GM21381 (cell line): Measurements from ENCODE around the gene CSTPP1.

Experiments used
- ATAC-seq: cut with Tn5 transposase; IDR thresholded peaks from one replicate; pipeline ENCODE4 v1.9.1; 2021; ENCODE audit warnings: mild to moderate bottlenecking, moderate library complexity; ENCODE audit not compliant: unreplicated experiment

The CSTPP1 gene

GRCh38 chr11:47176328-47177228 is 240.0 kb downstream of the CSTPP1 start, which contains the start of gene ARFGAP2:
Gene ARFGAP2, minus strand, starts transcription at chr11:47176879. Its CDS starts 26 bp downstream, at chr11:47176853.
- ATAC-seq, result peak; percentile 90

GRCh38 chr11:47177229-47177845 is 240.8 kb downstream of the CSTPP1 start:
- ATAC-seq, result peak; percentile 39

GRCh38 chr11:47177846-47178245 is 241.3 kb downstream of the CSTPP1 start:
- ATAC-seq, result no peak

GRCh38 chr11:47178316-47178715 is 241.8 kb downstream of the CSTPP1 start:
- ATAC-seq, result no peak

GRCh38 chr11:47178737-47179654 is 242.4 kb downstream of the CSTPP1 start:
- no peak for ATAC-seq

- no peak for ATAC-seq
These were observed 243.1 kb downstream of the CSTPP1 start for GRCh38 chr11:47179655-47179991.

GRCh38 chr11:47180006-47180787 is 243.6 kb downstream of the CSTPP1 start:
- no peak for ATAC-seq

GRCh38 chr11:47181271-47181670 is 244.7 kb downstream of the CSTPP1 start:
- no peak for ATAC-seq

- no peak for ATAC-seq
These were observed 245.8 kb downstream of the CSTPP1 start for GRCh38 chr11:47182380-47182779.

GRCh38 chr11:47183031-47183856 is 246.7 kb downstream of the CSTPP1 start:
- no peak for ATAC-seq

- ATAC-seq, result no peak
These were observed 247.4 kb downstream of the CSTPP1 start for GRCh38 chr11:47183969-47184368.

- ATAC-seq, result no peak
These were observed 248.2 kb downstream of the CSTPP1 start for GRCh38 chr11:47184711-47185304.

- ATAC-seq, result no peak
These were observed 248.9 kb downstream of the CSTPP1 start for GRCh38 chr11:47185305-47186075.

GRCh38 chr11:47186076-47186699 is 249.6 kb downstream of the CSTPP1 start, which contains the start of gene PACSIN3:
Gene PACSIN3, minus strand, starts transcription at chr11:47186434. Its CDS starts 3,707 bp downstream, at chr11:47182727.
- peak; percentile 60 for ATAC-seq

GRCh38 chr11:47186700-47187695 is 250.4 kb downstream of the CSTPP1 start:
- ATAC-seq, result no peak

GRCh38 chr11:47187723-47188122 is 251.2 kb downstream of the CSTPP1 start:
- no peak for ATAC-seq

GRCh38 chr11:47188259-47188658 is 251.7 kb downstream of the CSTPP1 start:
- ATAC-seq, result no peak
